Heart left ventricle (tissue), 16 donors: ENCODE results near the gene OR52K2. TPM values are rescaled to one million over a fixed set of nuclear protein-coding genes. Genes with fewer than 3 reads are reported as not detected.
"Not testable (repeated sequence)": the region's sequence is repeated elsewhere in the genome, so short reads cannot be mapped to it uniquely, and the experiment has no call there.

ENCODE experiments used
- ATAC-seq, 4 donors: fragments of 200-7000 bp; cut with Tn5 transposase; one replicate each; pipeline ENCODE4 v1.9.1; 2020 to 2022; ENCODE audit warnings: moderate library complexity in 4 of 4, mild to moderate bottlenecking in 3 of 4, moderate number of reproducible peaks in 1 of 4
- DNase-seq, 5 donors: peaks; one replicate each; pipeline ENCODE4 v3.0.0-alpha.2; 2020
- H3K27ac ChIP-seq, 12 donors: fragments of 200-600 bp; sonication (generic) in 4 of 12; one replicate each; pipeline versions ENCODE4 v1.5.0 to v1.8.0; 2016 to 2022; ENCODE audit warnings: mild to moderate bottlenecking in 2 of 12
- H3K27me3 ChIP-seq, 9 donors: fragments of 200-600 bp; sonication (generic) in 2 of 9; one replicate each; pipeline versions ENCODE4 v1.5.1 to v1.8.0; 2016 to 2022; ENCODE audit warnings: mild to moderate bottlenecking in 3 of 9
- H3K36me3 ChIP-seq, 9 donors: fragments of 200-600 bp; sonication (generic) in 2 of 9; one replicate each; pipeline versions ENCODE4 v1.5.0 to v1.8.0; 2018 to 2022; ENCODE audit warnings: mild to moderate bottlenecking in 2 of 9
- H3K4me1 ChIP-seq, 12 donors: fragments of 200-600 bp; sonication (generic) in 4 of 12; one replicate each; pipeline versions ENCODE4 v1.5.0 to v1.8.0; 2016 to 2022; ENCODE audit warnings: mild to moderate bottlenecking in 3 of 12
- H3K4me3 ChIP-seq, 12 donors: fragments of 200-600 bp; sonication (generic) in 4 of 12; one replicate each; pipeline versions ENCODE4 v1.5.0 to v1.8.0; 2017 to 2022; ENCODE audit warnings: mild to moderate bottlenecking in 9 of 12, moderate library complexity in 4 of 12
- H3K9me3 ChIP-seq, 12 donors: fragments of 200-600 bp; sonication (generic) in 4 of 12; one replicate each; pipeline versions ENCODE4 v1.5.0 to v1.8.0; 2016 to 2022; ENCODE audit warnings: mild to moderate bottlenecking in 1 of 12
- CTCF ChIP-seq, 12 donors: fragments of 200-600 bp; sonication (generic) in 4 of 12; IDR thresholded peaks; one replicate each; pipeline versions ENCODE4 v1.5.0 to v1.8.0; 2018 to 2022; ENCODE audit warnings: antibody characterized with exemption in 12 of 12, mild to moderate bottlenecking in 5 of 12
- POLR2A ChIP-seq, 2 donors: fragments of 450-650 bp; IDR thresholded peaks; one replicate each; pipeline ENCODE4 v1.6.1; 2017; ENCODE audit warnings: antibody characterized with exemption in 2 of 2, mild to moderate bottlenecking in 2 of 2, moderate library complexity in 2 of 2
- WGBS, 4 donors: extraction: QIAGEN DNeasy Blood & Tissue Kit in 2 of 4; methylation state at CpG; one replicate each; pipeline versions ENCODE4 v1.1.5 to v1.1.7; 2013 to 2018; 5-methylcytosine and 5-hydroxymethylcytosine counted together
- intact Hi-C, 10 donors: fragments of 100-400 bp; cut with DNase I; formaldehyde crosslinking; loops; one replicate each; pipeline versions ENCODE4 v1.11.1 to v1.14.2; 2022
- polyA plus RNA-seq, 2 donors: library from polyadenylated mRNA; stranded (reverse); fragments of 200-250 nt; gene quantifications; one replicate each; pipeline ENCODE4 v1.2.3, GENCODE V29; 2013
- total RNA-seq, 9 donors: library from RNA; depleted of rRNA in 2 of 9; stranded (reverse); fragments of >200 nt in 2 of 9; fragmentation: NEBNext Ultra II Directional in 3 of 9; extraction: Animal tissue kit (Norgen Biotek cat#: 25700) in 3 of 9; gene quantifications; one replicate each; pipeline versions ENCODE4 v1.1.0 to v1.2.4, GENCODE V29; 2016 to 2023
- donor health status: ischemic (EF 13 %, LVEDD 7.1; RV severe dilation, severe dysfunction).
- donor health status: healthy with polysubstance abuse.
- donor health status: DM: no; HTN: yes; CAD: no.
- donor health status: DM: no; HTN: no; CAD: no.
- donor health status: ischemic (EF 25% LVEDD 6.9; RV normal size, moderate dysfunction).
- donor health status: ischemic (EF 25% LVEDD 5.7; RV mildly dilated, moderate dysfunction).
- donor health status: healthy.
- donor health status: DM: yes; HTN: yes; CAD: no.
- donor health status: ischemic (EF 35%, LVEDD 5.7; RV mildly dilated, moderate dysfunction).
- donor health status: nonischemic (EF 11% LVEDD 7.7; RV severe dilation, severe dysfunction).
- donor health status: DM: yes; HTN: yes; CAD: no.
- donor health status: PGD.
- donor health status: ischemic (EF 29% LVEDD 5.4; RV normal size, mild dysfunction).
- donor health status: nonischemic (EF 23%, LVEDD 6.1; RV moderate dilation, normal function).

OR52K2 gene
- total and polyA plus RNA-seq, 11 donors, result not detected

DNA sequence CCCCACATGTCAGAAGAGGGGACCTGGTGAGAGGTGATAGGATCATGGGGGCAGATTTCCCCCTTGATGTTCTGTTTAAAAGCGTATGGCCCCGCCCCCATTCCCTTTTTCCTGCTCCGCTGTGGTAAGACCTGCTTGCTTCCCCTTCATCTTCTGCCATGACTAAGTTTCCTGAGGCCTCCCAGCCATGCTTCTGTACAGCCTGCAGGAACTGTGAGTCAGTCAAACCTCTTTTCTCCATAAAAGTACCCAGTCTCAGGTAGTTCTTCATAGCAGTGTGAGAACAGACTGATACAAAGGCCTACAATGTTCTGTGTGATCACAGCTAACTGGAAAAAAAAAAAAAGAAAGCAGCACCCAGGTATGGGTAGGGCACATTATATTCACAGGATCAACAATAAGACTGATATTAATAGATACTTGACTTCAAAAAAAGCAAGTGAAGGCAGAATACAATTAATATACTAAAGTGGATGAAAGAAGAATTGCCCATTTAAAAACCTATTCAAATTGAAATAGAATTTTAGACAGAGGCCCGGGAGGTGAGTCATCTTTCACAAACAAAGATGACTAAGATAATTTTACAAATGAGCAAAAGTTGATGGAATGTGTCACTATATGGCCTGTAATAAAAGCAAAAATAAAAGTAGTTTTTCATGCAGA is 31.6 kb downstream of the OR52K2 start:
- H3K36me3 ChIP-seq, result no peaks in the 10 kb centered on the region
- 75 to 84% (median 80%) methylated on average over 4 of the region's 4 CpGs for WGBS, 4 donors
- H3K4me1 ChIP-seq, result peaks cover 0 to 18% (median 0%) of the 10 kb centered on the region in 12 donors
- H3K4me3 ChIP-seq, result no peak overlapping the region
- intact Hi-C loops, result no loop called here
- no peak overlapping the region for H3K27ac ChIP-seq
- H3K9me3 ChIP-seq, result no peaks in the 10 kb centered on the region
- no peaks in the 10 kb centered on the region for H3K27me3 ChIP-seq
- no peak for TF ChIP-seq POLR2A (IDR thresholded peaks at IDR 0.05)
- TF ChIP-seq CTCF (IDR thresholded peaks at IDR 0.05), result no peak
- DNase-seq (no peak), ATAC-seq (no peak)

DNA sequence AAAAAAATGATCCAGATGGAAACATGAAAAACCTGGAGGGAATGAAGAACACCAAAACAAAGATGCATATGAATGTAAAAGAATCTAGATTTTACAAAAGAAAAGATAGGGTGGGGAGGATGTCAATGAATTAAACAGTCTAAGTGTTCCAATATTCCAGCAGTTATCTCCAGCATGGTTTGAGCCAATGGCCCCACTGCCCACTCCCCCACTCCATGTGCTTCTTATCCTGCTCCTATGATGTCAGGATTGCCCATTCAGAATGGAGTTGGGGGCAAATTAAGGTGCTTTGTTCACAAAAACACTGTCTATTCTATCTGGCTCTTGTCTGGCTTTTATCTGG is 32.1 kb downstream of the OR52K2 start:
- no peaks in the 10 kb centered on the region for H3K36me3 ChIP-seq
- ATAC-seq (no peak), DNase-seq (no peak)
- TF ChIP-seq POLR2A (IDR thresholded peaks at IDR 0.05), result no peak
- TF ChIP-seq CTCF (IDR thresholded peaks at IDR 0.05), result no peak
- no peak overlapping the region for H3K27ac ChIP-seq
- H3K4me3 ChIP-seq, result no peak overlapping the region
- H3K4me1 ChIP-seq, result peaks cover 0 to 18% (median 0%) of the 10 kb centered on the region in 12 donors
- intact Hi-C loops, result no loop called here
- no peaks in the 10 kb centered on the region for H3K27me3 ChIP-seq
- no peaks in the 10 kb centered on the region for H3K9me3 ChIP-seq

GRCh38 chr11:4482445-4482844 is 33.4 kb downstream of the OR52K2 start, which contains the start of gene OR52K1:
OR52K1 (plus strand) TSS chr11:4482646; CDS start chr11:4488901, 6,255 bp downstream.
- Histone ChIP-seq H3K4me3 (no peak within 1 kb of the TSS), H3K9me3 (no peaks in the 10 kb centered on the region), H3K27me3 (peaks cover 0 to 5% (median 0%) of the 10 kb centered on the region in 9 donors), H3K36me3 (no peaks in the 10 kb centered on the region), H3K27ac (no peak within 1 kb of the TSS), H3K4me1 (peaks cover 0 to 18% (median 0%) of the 10 kb centered on the region in 12 donors)
- DNase-seq (peak in 1 of 5 donors; percentile 25), ATAC-seq (peak in 1 of 4 donors; percentile 24)
- 63 to 75% (median 70%) methylated on average over 2 of the region's 2 CpGs for WGBS, 4 donors
- intact Hi-C loops, result no loop called here
- TF ChIP-seq CTCF (IDR thresholded peaks at IDR 0.05), result no peak
- TF ChIP-seq POLR2A (IDR thresholded peaks at IDR 0.05), result no peak

GRCh38 chr11:4484310-4484709 is 35.2 kb downstream of the OR52K2 start:
- 69 to 79% (median 70%) methylated on average over 4 of the region's 4 CpGs for whole genome bisulfite sequencing, 4 donors
- intact Hi-C loops, result no loop called here
- DNase-seq (no peak), ATAC-seq (no peak)
- H3K4me1 ChIP-seq, result peaks cover 0 to 18% (median 0%) of the 10 kb centered on the region in 12 donors
- H3K9me3 ChIP-seq, result no peaks in the 10 kb centered on the region
- H3K36me3 ChIP-seq, result no peaks in the 10 kb centered on the region
- H3K27me3 ChIP-seq, result peaks cover 0 to 5% (median 0%) of the 10 kb centered on the region in 9 donors
- no peak for TF ChIP-seq CTCF (IDR thresholded peaks at IDR 0.05)
- H3K4me3 ChIP-seq, result no peak overlapping the region
- no peak overlapping the region for H3K27ac ChIP-seq

GRCh38 chr11:4491405-4491804 is 42.3 kb downstream of the OR52K2 start:
- not testable (repeated sequence) for DNase-seq, H3K4me3 ChIP-seq, H3K9me3 ChIP-seq, H3K4me1 ChIP-seq, H3K36me3 ChIP-seq, ATAC-seq, H3K27ac ChIP-seq
- WGBS, 4 donors, result 48 to 88% (median 72%) methylated on average over 2 of the region's 2 CpGs
- peaks cover 0 to 17% (median 0%) of the 10 kb centered on the region in 9 donors for H3K27me3 ChIP-seq
- intact Hi-C loops, result loop anchor here in 3 of 10 donors (2.0 to 10.0 kb wide), 3 partner anchors 97 to 303 kb away; partner anchors contain the start of gene TRIM21 (in 1 of the 3)
